ENCODE measurements around the gene WNT5A. TPM values are rescaled to one million over a fixed set of nuclear protein-coding genes. Genes with fewer than 3 reads are reported as not detected.

Gene WNT5A
- total and polyA plus RNA-seq, 4 donors: 5.8 to 22.2 (median 11.2) TPM

GRCh38 chr3:55531321-55531720, 44.2 kb upstream of the WNT5A start:
- Histone ChIP-seq H3K9ac (ENCODE audit: insufficient read depth in 1 of 2, low read length in 2 of 2) (no peak overlapping the region), H3K4me3 (no peak overlapping the region), H3K27ac (ENCODE audit: low read depth in 1 of 2, low read length in 1 of 2) (no peak overlapping the region), H3K36me3 (ENCODE audit: control insufficient read depth in 4 of 4, insufficient read depth in 4 of 4, low read length in 4 of 4) (no peaks in the 10 kb centered on the region), H3K9me3 (ENCODE audit: control insufficient read depth in 4 of 4, insufficient read depth in 3 of 4, low read length in 3 of 4) (no peaks in the 10 kb centered on the region), H3K27me3 (ENCODE audit: control insufficient read depth in 3 of 3, insufficient read depth in 3 of 3, low read length in 2 of 3) (no peaks in the 10 kb centered on the region), H3K4me1 (ENCODE audit: control insufficient read depth in 5 of 5, insufficient read depth in 5 of 5, low read length in 5 of 5) (no peaks in the 10 kb centered on the region)
- DNase-seq (no peak), ATAC-seq (ENCODE audit: insufficient read depth, low FRiP score) (no peak)
- TF ChIP-seq CTCF (IDR thresholded peaks at IDR 0.05; ENCODE audit: control extremely low read depth, extremely low read depth): no peak
- 61 to 82% methylated on average over 1 of the region's 1 CpG for WGBS, 2 donors

- DNase-seq: no peak
- Histone ChIP-seq H3K27ac (ENCODE audit: low read depth in 1 of 2, low read length in 1 of 2) (no peak overlapping the region), H3K9ac (ENCODE audit: insufficient read depth in 1 of 2, low read length in 2 of 2) (no peak overlapping the region), H3K4me1 (ENCODE audit: control insufficient read depth in 5 of 5, insufficient read depth in 5 of 5, low read length in 5 of 5) (peaks cover 0 to under 1% (median 0%) of the 10 kb centered on the region in 5 donors), H3K9me3 (ENCODE audit: control insufficient read depth in 4 of 4, insufficient read depth in 3 of 4, low read length in 3 of 4) (no peaks in the 10 kb centered on the region), H3K27me3 (ENCODE audit: control insufficient read depth in 3 of 3, insufficient read depth in 3 of 3, low read length in 2 of 3) (no peaks in the 10 kb centered on the region), H3K36me3 (ENCODE audit: control insufficient read depth in 4 of 4, insufficient read depth in 4 of 4, low read length in 4 of 4) (no peaks in the 10 kb centered on the region), H3K4me3 (no peak overlapping the region)
- 90 to 96% methylated on average over 4 of the region's 4 CpGs for WGBS, 2 donors
- TF ChIP-seq CTCF (IDR thresholded peaks at IDR 0.05; ENCODE audit: control extremely low read depth, extremely low read depth): no peak
- ATAC-seq (ENCODE audit: insufficient read depth, low FRiP score): no peak
These were observed 40.3 kb upstream of the WNT5A start for GRCh38 chr3:55527361-55527760.

GRCh38 chr3:55526332-55527030, 39.4 kb upstream of the WNT5A start:
- no peak overlapping the region for H3K9ac ChIP-seq (ENCODE audit: insufficient read depth in 1 of 2, low read length in 2 of 2)
- peaks cover 0 to 10% (median 0%) of the 10 kb centered on the region in 5 donors for H3K4me1 ChIP-seq (ENCODE audit: control insufficient read depth in 5 of 5, insufficient read depth in 5 of 5, low read length in 5 of 5)
- H3K4me3 ChIP-seq: no peak overlapping the region
- no peaks in the 10 kb centered on the region for H3K36me3 ChIP-seq (ENCODE audit: control insufficient read depth in 4 of 4, insufficient read depth in 4 of 4, low read length in 4 of 4)
- ATAC-seq (ENCODE audit: insufficient read depth, low FRiP score) (no peak), DNase-seq (no peak)
- no peaks in the 10 kb centered on the region for H3K9me3 ChIP-seq (ENCODE audit: control insufficient read depth in 4 of 4, insufficient read depth in 3 of 4, low read length in 3 of 4)
- no peak overlapping the region for H3K27ac ChIP-seq (ENCODE audit: low read depth in 1 of 2, low read length in 1 of 2)
- WGBS, 2 donors: 74 to 76% methylated on average over 10 of the region's 10 CpGs
- no peaks in the 10 kb centered on the region for H3K27me3 ChIP-seq (ENCODE audit: control insufficient read depth in 3 of 3, insufficient read depth in 3 of 3, low read length in 2 of 3)
- TF ChIP-seq CTCF (IDR thresholded peaks at IDR 0.05; ENCODE audit: control extremely low read depth, extremely low read depth): no peak

GRCh38 chr3:55525436-55525835, 38.3 kb upstream of the WNT5A start:
- TF ChIP-seq CTCF (IDR thresholded peaks at IDR 0.05; ENCODE audit: control extremely low read depth, extremely low read depth): no peak
- ATAC-seq (ENCODE audit: insufficient read depth, low FRiP score) (no peak), DNase-seq (no peak)
- Histone ChIP-seq H3K27me3 (ENCODE audit: control insufficient read depth in 3 of 3, insufficient read depth in 3 of 3, low read length in 2 of 3) (no peaks in the 10 kb centered on the region), H3K9me3 (ENCODE audit: control insufficient read depth in 4 of 4, insufficient read depth in 3 of 4, low read length in 3 of 4) (no peaks in the 10 kb centered on the region), H3K27ac (ENCODE audit: low read depth in 1 of 2, low read length in 1 of 2) (no peak overlapping the region), H3K4me1 (ENCODE audit: control insufficient read depth in 5 of 5, insufficient read depth in 5 of 5, low read length in 5 of 5) (peaks cover 0 to 11% (median 0%) of the 10 kb centered on the region in 5 donors), H3K4me3 (no peak overlapping the region), H3K36me3 (ENCODE audit: control insufficient read depth in 4 of 4, insufficient read depth in 4 of 4, low read length in 4 of 4) (no peaks in the 10 kb centered on the region), H3K9ac (ENCODE audit: insufficient read depth in 1 of 2, low read length in 2 of 2) (no peak overlapping the region)
- 87 to 88% methylated on average over 3 of the region's 3 CpGs for WGBS, 2 donors
